GM12891 (cell line): ENCODE measurements around the gene SENP3.

ENCODE experiments used
- POLR2A ChIP-seq: IDR thresholded peaks from 2 replicates; pipeline ENCODE4 v1.6.1; 2011; ENCODE audit warnings: low read depth, low read length, control low read depth
- POLR2AphosphoS5 ChIP-seq: IDR thresholded peaks from 2 replicates; pipeline ENCODE4 v1.6.1; 2011; ENCODE audit warnings: low read depth, low read length, control low read depth
- POU2F2 ChIP-seq: IDR thresholded peaks from 2 replicates; pipeline ENCODE4 v1.6.1; 2011; ENCODE audit warnings: low read depth, mild to moderate bottlenecking, control low read depth, low read length, moderate library complexity
- SPI1 ChIP-seq: IDR thresholded peaks from 2 replicates; pipeline ENCODE4 v1.6.1; 2011; ENCODE audit warnings: low read depth, low read length, control low read depth
- TAF1 ChIP-seq: IDR thresholded peaks from 2 replicates; pipeline ENCODE4 v1.6.1; 2011; ENCODE audit warnings: low read depth, low read length, control low read depth

GRCh38 chr17:7579834-7580603 lies 18.3 kb downstream of the SENP3 start:
- peak; percentile 63; the same call in 1 of the 2 replicates for TF ChIP-seq POLR2A
- TF ChIP-seq TAF1: no peak
- TF ChIP-seq POLR2AphosphoS5: peak; percentile 78
- no peak; the same call in 1 of the 2 replicates for TF ChIP-seq POU2F2
- TF ChIP-seq SPI1: no peak
